ENCODE data around the gene RNF181. TPM values are rescaled to one million over a fixed set of nuclear protein-coding genes. Genes with fewer than 3 reads are reported as not detected.

Gene RNF181
- total and polyA plus RNA-seq, 2 of the 13 experiments (the other 11 are each of a cell fraction or from before 2014, with no cell fraction given), result 224 to 578 TPM

- no TSS peak for BruUV-seq (replicated peaks)
- TF ChIP-seq CHCHD3 (CRISPR knock-in tag; IDR thresholded peaks at IDR 0.05), result 0 out of 2 replicates have a peak, but pooled peaks have one; percentile 59
- TF ChIP-seq MTF2 (CRISPR knock-in tag; IDR thresholded peaks at IDR 0.05; ENCODE audit: borderline replicate concordance), result no peak
- TF ChIP-seq ZNF772 (CRISPR knock-in tag; IDR thresholded peaks at IDR 0.05), result no peak
- no peak for TF ChIP-seq NONO (IDR thresholded peaks at IDR 0.05)
- TF ChIP-seq NONO (CRISPR knock-in tag; conservative IDR thresholded peaks at IDR 0.05), result peak; percentile 9; the same call in 1 of the 2 replicates
- TF ChIP-seq CC2D1A (CRISPR knock-in tag; IDR thresholded peaks at IDR 0.05), result 0 out of 2 replicates have a peak, but pooled peaks have one; percentile 17
- no peak for TF ChIP-seq SNAI1 (CRISPR knock-in tag; IDR thresholded peaks at IDR 0.05; ENCODE audit: borderline replicate concordance)
- no peak for TF ChIP-seq ZNF101 (CRISPR knock-in tag; IDR thresholded peaks at IDR 0.05; ENCODE audit: borderline replicate concordance, low read depth)
- TF ChIP-seq, protein P1, sequence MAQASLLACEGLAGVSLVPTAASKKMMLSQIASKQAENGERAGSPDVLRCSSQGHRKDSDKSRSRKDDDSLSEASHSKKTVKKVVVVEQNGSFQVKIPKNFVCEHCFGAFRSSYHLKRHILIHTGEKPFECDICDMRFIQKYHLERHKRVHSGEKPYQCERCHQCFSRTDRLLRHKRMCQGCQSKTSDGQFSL (CRISPR knock-in tag; IDR thresholded peaks at IDR 0.05), result no peak
- no peak for TF ChIP-seq TCF7L2 (IDR thresholded peaks at IDR 0.05; ENCODE audit: low read depth, low read length)
- TF ChIP-seq MATR3 (CRISPR knock-in tag; IDR thresholded peaks at IDR 0.05), result no peak
- TF ChIP-seq FOXC1 (CRISPR knock-in tag; IDR thresholded peaks at IDR 0.05; ENCODE audit: borderline replicate concordance), result 0 out of 2 replicates have a peak, but pooled peaks have one; percentile 2
- TF ChIP-seq, protein P2, sequence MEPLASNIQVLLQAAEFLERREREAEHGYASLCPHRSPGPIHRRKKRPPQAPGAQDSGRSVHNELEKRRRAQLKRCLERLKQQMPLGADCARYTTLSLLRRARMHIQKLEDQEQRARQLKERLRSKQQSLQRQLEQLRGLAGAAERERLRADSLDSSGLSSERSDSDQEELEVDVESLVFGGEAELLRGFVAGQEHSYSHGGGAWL (CRISPR knock-in tag; IDR thresholded peaks at IDR 0.05), result 0 out of 2 replicates have a peak, but pooled peaks have one; percentile 2
- TF ChIP-seq, protein P3, sequence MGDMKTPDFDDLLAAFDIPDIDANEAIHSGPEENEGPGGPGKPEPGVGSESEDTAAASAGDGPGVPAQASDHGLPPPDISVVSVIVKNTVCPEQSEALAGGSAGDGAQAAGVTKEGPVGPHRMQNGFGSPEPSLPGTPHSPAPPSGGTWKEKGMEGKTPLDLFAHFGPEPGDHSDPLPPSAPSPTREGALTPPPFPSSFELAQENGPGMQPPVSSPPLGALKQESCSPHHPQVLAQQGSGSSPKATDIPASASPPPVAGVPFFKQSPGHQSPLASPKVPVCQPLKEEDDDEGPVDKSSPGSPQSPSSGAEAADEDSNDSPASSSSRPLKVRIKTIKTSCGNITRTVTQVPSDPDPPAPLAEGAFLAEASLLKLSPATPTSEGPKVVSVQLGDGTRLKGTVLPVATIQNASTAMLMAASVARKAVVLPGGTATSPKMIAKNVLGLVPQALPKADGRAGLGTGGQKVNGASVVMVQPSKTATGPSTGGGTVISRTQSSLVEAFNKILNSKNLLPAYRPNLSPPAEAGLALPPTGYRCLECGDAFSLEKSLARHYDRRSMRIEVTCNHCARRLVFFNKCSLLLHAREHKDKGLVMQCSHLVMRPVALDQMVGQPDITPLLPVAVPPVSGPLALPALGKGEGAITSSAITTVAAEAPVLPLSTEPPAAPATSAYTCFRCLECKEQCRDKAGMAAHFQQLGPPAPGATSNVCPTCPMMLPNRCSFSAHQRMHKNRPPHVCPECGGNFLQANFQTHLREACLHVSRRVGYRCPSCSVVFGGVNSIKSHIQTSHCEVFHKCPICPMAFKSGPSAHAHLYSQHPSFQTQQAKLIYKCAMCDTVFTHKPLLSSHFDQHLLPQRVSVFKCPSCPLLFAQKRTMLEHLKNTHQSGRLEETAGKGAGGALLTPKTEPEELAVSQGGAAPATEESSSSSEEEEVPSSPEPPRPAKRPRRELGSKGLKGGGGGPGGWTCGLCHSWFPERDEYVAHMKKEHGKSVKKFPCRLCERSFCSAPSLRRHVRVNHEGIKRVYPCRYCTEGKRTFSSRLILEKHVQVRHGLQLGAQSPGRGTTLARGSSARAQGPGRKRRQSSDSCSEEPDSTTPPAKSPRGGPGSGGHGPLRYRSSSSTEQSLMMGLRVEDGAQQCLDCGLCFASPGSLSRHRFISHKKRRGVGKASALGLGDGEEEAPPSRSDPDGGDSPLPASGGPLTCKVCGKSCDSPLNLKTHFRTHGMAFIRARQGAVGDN (CRISPR knock-in tag; IDR thresholded peaks at IDR 0.05), result no peak
- TF ChIP-seq ASH2L (IDR thresholded peaks at IDR 0.05; ENCODE audit: insufficient read length, low read depth, low read length), result peak; percentile 5
- TF ChIP-seq ZNF280D (CRISPR knock-in tag; IDR thresholded peaks at IDR 0.05), result no peak
These were observed 435 bp downstream of the RNF181 start for GRCh38 chr2:85596026-85596333.

More at GRCh38 chr2:85596026-85596333, 435 bp downstream of the RNF181 start:
- 0 out of 2 replicates have a peak, but pooled peaks cover 3% of the 10 kb centered on the region for H4K20me1 ChIP-seq (ENCODE audit: insufficient read depth, low read length)
- H3K27me3 ChIP-seq (ENCODE audit: control insufficient read depth in 1 of 2, insufficient read depth in 2 of 2, low read length in 2 of 2), result no peaks in the 10 kb centered on the region; a peak in 1 of 5 replicates
- intact Hi-C loops (cut with micrococcal nuclease; ENCODE audit: unreplicated experiment) (loop anchor here (5.0 kb wide), 1 partner anchor 174 kb away; no protein-coding TSS in a partner anchor), in situ Hi-C loops (cut with HindIII; ENCODE audit: extremely low pct_ligation_motif_present, low pct_unique_long_range_greater_than_20kb) (no loop called here)
- no peak overlapping the region for H2AFZ ChIP-seq (ENCODE audit: low read length)
- ChIA-PET CTCF (ENCODE audit: low intra/inter-chr PET ratio, low total read pairs) (no interaction called here), POLR2A (interaction anchor here (0.6 to 25.9 kb wide), 19 partner anchors 3 to 289 kb away, joined by 3 to 795 read pairs (median 6); partner anchors contain the start of genes C2orf68, ELMOD3, GGCX and MAT2A)
- H3K4me3 ChIP-seq (replicated peaks in 1 of 3; ENCODE audit: insufficient read depth in 1 of 3, low read depth in 2 of 3, low read length in 3 of 3), result peak overlapping the region; percentile 88 to 97 (median 90)
- WGBS (ENCODE audit: low lambda C conversion rate), result 2% methylated on average over 10 of the region's 10 CpGs
- FAIRE-seq (no peak), DNase-seq (ENCODE audit: low spot score) (no peak), ATAC-seq (peak; percentile 13)
- H3K4me2 ChIP-seq (ENCODE audit: low read depth, low read length), result peak overlapping the region; percentile 94
- peaks cover 6 to 36% of the 10 kb centered on the region in 2 experiments for H3K36me3 ChIP-seq (replicated peaks in 1 of 2; ENCODE audit: control insufficient read depth in 1 of 2, insufficient read depth in 2 of 2, low read length in 2 of 2)
- peak overlapping the region; percentile 85 for H3K9ac ChIP-seq (ENCODE audit: insufficient read depth, low read depth, low read length)
- peak overlapping the region; percentile 80 for H3K27ac ChIP-seq (ENCODE audit: extremely low read length, insufficient read depth, low read length)
- H3K4me1 ChIP-seq (ENCODE audit: insufficient read depth, low read length), result peaks cover 86% of the 10 kb centered on the region
- H3K79me2 ChIP-seq (ENCODE audit: insufficient read depth, low read length), result peaks cover 29% of the 10 kb centered on the region
- H3K9me3 ChIP-seq (ENCODE audit: low read length), result no peaks in the 10 kb centered on the region
